HEK293 (cell line): Measurements from ENCODE around the gene CXXC5.

Experiments used
- CTCF ChIA-PET: fragments of 350-600 bp; formaldehyde crosslinking; extraction: SDS; loops from one replicate; lab custom pipeline; 2021; ENCODE audit warnings: antibody characterized with exemption; lab: Yijun Ruan, JAX
- POLR2A ChIA-PET: fragments of 300-600 bp; formaldehyde crosslinking; extraction: SDS; loops from one replicate; lab custom pipeline; 2020; ENCODE audit warnings: antibody characterized with exemption, inconsistent platforms; lab: Yijun Ruan, JAX
- H3K27ac ChIP-seq: fragments of 200-500 bp; sonication (Bioruptor generic); 2 replicates; pipeline ENCODE4 v1.5.1; 2014; ENCODE audit warnings: low read depth, low read length, control low read depth, inconsistent platforms; ENCODE audit errors: extremely low read depth
- H3K36me3 ChIP-seq, 2 experiments: fragments of 200-500 bp in 1 of 2; sonication (Bioruptor generic) in 1 of 2; 1 replicate in 1 of 2; 2 replicates in 1 of 2; pipeline ENCODE4 v1.5.1; 2014 to 2017; ENCODE audit warnings: inconsistent platforms in 2 of 2, low read length in 2 of 2; ENCODE audit not compliant: control insufficient read depth in 2 of 2, insufficient read depth in 1 of 2
- H3K4me1 ChIP-seq: fragments of 200-500 bp; sonication (Bioruptor generic); 2 replicates; pipeline ENCODE4 v1.5.1; 2014; ENCODE audit warnings: mild to moderate bottlenecking, low read length, inconsistent platforms; ENCODE audit not compliant: control insufficient read depth, insufficient read depth
- H3K4me3 ChIP-seq: 2 replicates; pipeline ENCODE4 v1.5.1; 2011; ENCODE audit warnings: low read depth, mild to moderate bottlenecking, control low read depth, low read length, moderate library complexity
- H3K9me3 ChIP-seq: fragments of 200-500 bp; sonication (Bioruptor generic); 2 replicates; pipeline ENCODE4 v1.5.1; 2014; ENCODE audit warnings: low read depth, low read length, inconsistent platforms; ENCODE audit not compliant: control insufficient read depth, insufficient read depth
- CTCF ChIP-seq: fragments of 450-650 bp; formaldehyde crosslinking; IDR thresholded peaks from 2 replicates; pipeline ENCODE4 v1.5.1; 2016; ENCODE audit warnings: missing biosample characterization, missing genetic modification characterization
- EGR2 ChIP-seq: fragments of 450-650 bp; formaldehyde crosslinking; IDR thresholded peaks from 2 replicates; pipeline ENCODE4 v1.5.1; 2016; ENCODE audit warnings: low read depth, missing biosample characterization, missing genetic modification characterization
- GLIS1 ChIP-seq: fragments of 450-650 bp; formaldehyde crosslinking; IDR thresholded peaks from 2 replicates; pipeline ENCODE4 v1.5.1; 2016; ENCODE audit warnings: missing biosample characterization, missing genetic modification characterization
- GLIS2 ChIP-seq: fragments of 450-650 bp; formaldehyde crosslinking; IDR thresholded peaks from 2 replicates; pipeline ENCODE4 v1.5.1; 2016; ENCODE audit warnings: missing biosample characterization, missing genetic modification characterization
- HIC1 ChIP-seq: fragments of 450-650 bp; formaldehyde crosslinking; IDR thresholded peaks from 2 replicates; pipeline ENCODE4 v1.5.1; 2016; ENCODE audit warnings: missing biosample characterization, missing genetic modification characterization
- TRIM28 ChIP-seq: IDR thresholded peaks from 2 replicates; pipeline ENCODE4 v1.6.1; 2011; ENCODE audit warnings: low read length, control low read depth, borderline replicate concordance
- ZFHX2 ChIP-seq: fragments of 450-650 bp; formaldehyde crosslinking; conservative IDR thresholded peaks from 2 replicates; pipeline ENCODE4 v1.5.1; 2016; ENCODE audit warnings: missing biosample characterization, missing genetic modification characterization
- ZIC2 ChIP-seq: fragments of 450-650 bp; formaldehyde crosslinking; IDR thresholded peaks from 2 replicates; pipeline ENCODE4 v1.5.1; 2016; ENCODE audit warnings: missing biosample characterization, missing genetic modification characterization
- ZNF157 ChIP-seq: fragments of 450-650 bp; formaldehyde crosslinking; IDR thresholded peaks from 2 replicates; pipeline ENCODE4 v1.5.1; 2016; ENCODE audit warnings: missing biosample characterization, missing genetic modification characterization
- ZNF223 ChIP-seq: fragments of 450-650 bp; formaldehyde crosslinking; IDR thresholded peaks from 2 replicates; pipeline ENCODE4 v1.5.1; 2016; ENCODE audit warnings: missing biosample characterization, missing genetic modification characterization
- ZNF600 ChIP-seq: fragments of 450-650 bp; formaldehyde crosslinking; IDR thresholded peaks from 2 replicates; pipeline ENCODE4 v1.5.1; 2016; ENCODE audit warnings: missing biosample characterization, missing genetic modification characterization
- ZNF621 ChIP-seq: fragments of 450-650 bp; formaldehyde crosslinking; IDR thresholded peaks from 2 replicates; pipeline ENCODE4 v1.5.1; 2017; ENCODE audit warnings: missing biosample characterization, missing genetic modification characterization
- ZNF670 ChIP-seq: fragments of 450-650 bp; formaldehyde crosslinking; IDR thresholded peaks from 2 replicates; pipeline ENCODE4 v1.5.1; 2016; ENCODE audit warnings: missing biosample characterization, missing genetic modification characterization, low read depth
- ZNF747 ChIP-seq: fragments of 450-650 bp; formaldehyde crosslinking; IDR thresholded peaks from 2 replicates; pipeline ENCODE4 v1.5.1; 2016; ENCODE audit warnings: missing biosample characterization, missing genetic modification characterization
- ZSCAN4 ChIP-seq: fragments of 450-650 bp; formaldehyde crosslinking; IDR thresholded peaks from 2 replicates; pipeline ENCODE4 v1.5.1; 2017; ENCODE audit warnings: missing biosample characterization, missing genetic modification characterization

The CXXC5 gene

GRCh38 chr5:139670369-139671095 lies 22.4 kb downstream of the CXXC5 start:
- Histone ChIP-seq H3K4me1 (peaks cover 4% of the 10 kb centered on the region; the same call in 1 of the 2 replicates), H3K4me3 (no peak overlapping the region), H3K9me3 (no peaks in the 10 kb centered on the region), H3K36me3 (no peaks in the 10 kb centered on the region), H3K27ac (no peak overlapping the region)
- TF ChIP-seq TRIM28 (peak; percentile 23; the same call in 1 of the 2 replicates), CTCF (tag by site-specific recombination) (peak; percentile 35; the same call in 1 of the 2 replicates), ZNF670 (tag by site-specific recombination) (no peak), ZNF621 (tag by site-specific recombination) (no peak), HIC1 (no peak), ZSCAN4 (tag by site-specific recombination) (peak; percentile 33; the same call in 1 of the 2 replicates), ZNF157 (no peak)
- CTCF ChIA-PET, result interaction anchor here (0.8 to 4.1 kb wide), 4 partner anchors 10 to 95 kb away, joined by 3 to 26 read pairs (median 4); no protein-coding TSS in a partner anchor
- POLR2A ChIA-PET, result no interaction called here

GRCh38 chr5:139671096-139671841 lies 23.1 kb downstream of the CXXC5 start:
- no peak overlapping the region for H3K27ac ChIP-seq
- TF ChIP-seq ZNF747 (tag by site-specific recombination) (no peak), ZNF600 (tag by site-specific recombination) (peak; percentile 39; the same call in 1 of the 2 replicates), ZNF223 (tag by site-specific recombination) (no peak), ZIC2 (tag by site-specific recombination) (peak; percentile 84), EGR2 (tag by site-specific recombination) (peak; percentile 45), ZFHX2 (tag by site-specific recombination) (peak; percentile 37), GLIS2 (peak; percentile 11; the same call in 1 of the 2 replicates), GLIS1 (tag by site-specific recombination) (peak; percentile 72)
- peaks cover 4% of the 10 kb centered on the region; the same call in 1 of the 2 replicates for H3K4me1 ChIP-seq

More at GRCh38 chr5:139671096-139671841, 23.1 kb downstream of the CXXC5 start:
- no peaks in the 10 kb centered on the region for H3K36me3 ChIP-seq
- no peaks in the 10 kb centered on the region for H3K9me3 ChIP-seq
- ChIA-PET POLR2A (no interaction called here), CTCF (interaction anchor here (0.6 to 4.1 kb wide), 4 partner anchors 10 to 95 kb away, joined by 3 to 26 read pairs (median 4); no protein-coding TSS in a partner anchor)
- no peak overlapping the region for H3K4me3 ChIP-seq
